Measurements from ENCODE around the gene ACOT7.

DNA sequence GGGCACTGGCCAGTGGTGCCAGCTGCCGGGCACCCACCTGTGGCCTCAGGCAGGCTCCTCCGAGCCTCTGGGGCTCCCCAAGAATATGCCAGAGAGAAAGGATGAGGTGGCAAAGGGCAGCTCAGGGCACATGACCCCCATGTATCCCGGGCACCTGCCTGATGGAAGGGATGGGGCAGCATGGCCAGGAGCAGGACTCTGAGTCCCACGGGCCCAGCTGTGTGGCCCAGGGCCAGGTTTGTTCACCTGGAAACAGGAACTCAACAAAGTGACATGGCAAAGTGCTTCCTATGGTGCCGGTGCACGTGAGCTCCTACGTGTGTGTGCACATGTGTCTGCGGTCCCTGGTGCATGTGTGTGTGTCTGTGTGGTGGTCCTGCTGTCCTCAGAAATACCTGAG lies 123.2 kb downstream of the ACOT7 start:
- TF ChIP-seq, protein P1, sequence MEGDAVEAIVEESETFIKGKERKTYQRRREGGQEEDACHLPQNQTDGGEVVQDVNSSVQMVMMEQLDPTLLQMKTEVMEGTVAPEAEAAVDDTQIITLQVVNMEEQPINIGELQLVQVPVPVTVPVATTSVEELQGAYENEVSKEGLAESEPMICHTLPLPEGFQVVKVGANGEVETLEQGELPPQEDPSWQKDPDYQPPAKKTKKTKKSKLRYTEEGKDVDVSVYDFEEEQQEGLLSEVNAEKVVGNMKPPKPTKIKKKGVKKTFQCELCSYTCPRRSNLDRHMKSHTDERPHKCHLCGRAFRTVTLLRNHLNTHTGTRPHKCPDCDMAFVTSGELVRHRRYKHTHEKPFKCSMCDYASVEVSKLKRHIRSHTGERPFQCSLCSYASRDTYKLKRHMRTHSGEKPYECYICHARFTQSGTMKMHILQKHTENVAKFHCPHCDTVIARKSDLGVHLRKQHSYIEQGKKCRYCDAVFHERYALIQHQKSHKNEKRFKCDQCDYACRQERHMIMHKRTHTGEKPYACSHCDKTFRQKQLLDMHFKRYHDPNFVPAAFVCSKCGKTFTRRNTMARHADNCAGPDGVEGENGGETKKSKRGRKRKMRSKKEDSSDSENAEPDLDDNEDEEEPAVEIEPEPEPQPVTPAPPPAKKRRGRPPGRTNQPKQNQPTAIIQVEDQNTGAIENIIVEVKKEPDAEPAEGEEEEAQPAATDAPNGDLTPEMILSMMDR (IDR thresholded peaks at IDR 0.05): no peak
- no peak for TF ChIP-seq POLR2A (IDR thresholded peaks at IDR 0.05)

All from esophagus squamous epithelium (tissue), 4 donors.